HCT116 (cell line): ENCODE results near the gene ZBTB5. TPM values are rescaled to one million over a fixed set of nuclear protein-coding genes. Genes with fewer than 3 reads are reported as not detected.

Experiments used
- ATAC-seq: fragments of 200-7000 bp; cut with Tn5 transposase; 2 replicates; pipeline ENCODE4 v1.9.1; 2020; ENCODE audit warnings: mild to moderate bottlenecking, moderate library complexity
- BruUV-seq: library from RNA; stranded (reverse); fragments of 400-500 nt; replicated peaks from 2 replicates; lab custom pipeline; 2021; lab: Mats Ljungman, UMichigan
- CTCF ChIA-PET: fragments of 300-600 bp; sonication (Branson Sonifier 250); formaldehyde crosslinking; loops from one replicate; lab custom pipeline; 2021; ENCODE audit warnings: antibody characterized with exemption; lab: Charles Lee
- POLR2A ChIA-PET: fragments of 300-600, 350-600 bp; sonication (Branson Sonifier 250); formaldehyde crosslinking; loops from one replicate; lab custom pipeline; 2021; ENCODE audit warnings: antibody characterized with exemption; lab: Charles Lee
- RAD21 ChIA-PET, 2 experiments: fragments of 300-600 bp; sonication (Branson Sonifier 250); formaldehyde crosslinking; loops; one replicate each; lab custom pipeline; 2023; ENCODE audit warnings: low total read pairs in 2 of 2; ENCODE audit not compliant: uncharacterized antibody in 2 of 2, unreplicated experiment in 2 of 2, low non-redundant PET in 1 of 2; lab: Charles Lee
- DNase-seq: peaks from one replicate; pipeline ENCODE4 v3.0.0-alpha.2; 2010; ENCODE audit warnings: low read depth, low spot score
- H2AFZ ChIP-seq: fragments of 200-600 bp; shearing (Covaris generic), sonication (generic); 2 replicates; pipeline ENCODE4 v1.6.1; 2017; ENCODE audit warnings: low read depth, mixed run types, mixed read lengths, antibody characterized with exemption, low read length; ENCODE audit not compliant: poor library complexity, severe bottlenecking
- H3K27ac ChIP-seq: 2 replicates; pipeline ENCODE4 v1.5.1; 2012; ENCODE audit warnings: low read depth, low read length
- H3K27me3 ChIP-seq: fragments of 200-600 bp; sonication (generic); 2 replicates; pipeline ENCODE4 v1.6.1; 2016; ENCODE audit warnings: mixed run types, low read length, mixed read lengths; ENCODE audit not compliant: insufficient read depth
- H3K36me3 ChIP-seq, 2 experiments: fragments of 200-500 bp in 1 of 2; fragments of 200-600 bp in 1 of 2; sonication (Bioruptor generic) in 1 of 2; sonication (generic) in 1 of 2; 2 replicates each; pipeline versions ENCODE4 v1.5.1 to v1.6.1; 2014 to 2016; ENCODE audit warnings: low read length in 2 of 2, inconsistent platforms in 1 of 2, mixed read lengths in 1 of 2, mixed run types in 1 of 2; ENCODE audit not compliant: insufficient read depth in 2 of 2, control insufficient read depth in 1 of 2
- H3K4me1 ChIP-seq, 2 experiments: fragments of 200-600 bp in 1 of 2; sonication (generic) in 1 of 2; 2 replicates each; pipeline versions ENCODE4 v1.5.1 to v1.6.1; 2012 to 2017; ENCODE audit warnings: low read length in 2 of 2, inconsistent platforms in 1 of 2, mild to moderate bottlenecking in 1 of 2, mixed read lengths in 1 of 2, mixed run types in 1 of 2, moderate library complexity in 1 of 2; ENCODE audit not compliant: insufficient read depth in 2 of 2, control insufficient read depth in 1 of 2
- H3K4me2 ChIP-seq: fragments of 200-600 bp; sonication (generic); 2 replicates; pipeline ENCODE4 v1.6.1; 2017; ENCODE audit warnings: mixed run types, low read length, mixed read lengths
- H3K4me3 ChIP-seq, 2 experiments: fragments of 200-600 bp in 1 of 2; sonication (generic) in 1 of 2; replicated peaks in 1 of 2; 2 replicates each; pipeline ENCODE4 v1.5.1; 2011 to 2016; ENCODE audit warnings: low read length in 2 of 2, control low read depth in 1 of 2, low read depth in 1 of 2, mild to moderate bottlenecking in 1 of 2, mixed read lengths in 1 of 2, mixed run types in 1 of 2
- H3K79me2 ChIP-seq: fragments of 200-600 bp; sonication (generic); 2 replicates; pipeline ENCODE4 v1.6.1; 2017; ENCODE audit warnings: mild to moderate bottlenecking, mixed run types, low read length, moderate library complexity, mixed read lengths; ENCODE audit not compliant: insufficient read depth
- H3K9ac ChIP-seq: fragments of 200-600 bp; sonication (generic); 2 replicates; pipeline ENCODE4 v1.6.1; 2016; ENCODE audit warnings: low read length, mixed read lengths
- H3K9me2 ChIP-seq: fragments of 200-600 bp; sonication (generic), shearing (Covaris generic); 2 replicates; pipeline ENCODE4 v1.6.1; 2017; ENCODE audit warnings: mixed run types, mild to moderate bottlenecking, moderate library complexity; ENCODE audit not compliant: insufficient read depth
- H3K9me3 ChIP-seq, 2 experiments: fragments of 200-500 bp in 1 of 2; fragments of 200-600 bp in 1 of 2; sonication (Bioruptor generic) in 1 of 2; sonication (generic) in 1 of 2; 2 replicates each; pipeline ENCODE4 v1.6.1; 2014 to 2017; ENCODE audit warnings: low read length in 2 of 2, mixed read lengths in 2 of 2, inconsistent platforms in 1 of 2, low read depth in 1 of 2, mild to moderate bottlenecking in 1 of 2, mixed run types in 1 of 2, moderate library complexity in 1 of 2; ENCODE audit not compliant: control insufficient read depth in 1 of 2, insufficient read depth in 1 of 2
- H4K20me1 ChIP-seq: fragments of 200-600 bp; sonication (generic), shearing (Covaris generic); 2 replicates; pipeline ENCODE4 v1.6.1; 2017; ENCODE audit warnings: mixed run types, mild to moderate bottlenecking, moderate library complexity; ENCODE audit not compliant: insufficient read depth
- ATF3 ChIP-seq: IDR thresholded peaks from 2 replicates; pipeline ENCODE4 v1.6.1; 2012
- CEBPB ChIP-seq: IDR thresholded peaks from 2 replicates; pipeline ENCODE4 v1.6.1; 2012; ENCODE audit warnings: low read depth
- CTCF ChIP-seq, 3 experiments: fragments of 200-600 bp in 1 of 3; sonication (generic) in 1 of 3; IDR thresholded peaks in 2 of 3; conservative IDR thresholded peaks in 1 of 3; 2 replicates each; pipeline ENCODE4 v1.5.1; 2012 to 2017; ENCODE audit warnings: low read depth in 2 of 3, low read length in 2 of 3, antibody characterized with exemption in 1 of 3, borderline replicate concordance in 1 of 3, control low read depth in 1 of 3, mild to moderate bottlenecking in 1 of 3, mixed read lengths in 1 of 3, mixed run types in 1 of 3, moderate library complexity in 1 of 3; ENCODE audit not compliant: insufficient read depth in 1 of 3
- EGR1 ChIP-seq: IDR thresholded peaks from 2 replicates; pipeline ENCODE4 v1.6.1; 2012; ENCODE audit warnings: low read depth
- EZH2 ChIP-seq: fragments of 200-600 bp; sonication (generic); IDR thresholded peaks from 2 replicates; pipeline ENCODE4 v1.6.1; 2017; ENCODE audit warnings: antibody characterized with exemption, mixed run types
- EZH2phosphoT487 ChIP-seq: fragments of 200-600 bp; IDR thresholded peaks from 2 replicates; pipeline ENCODE4 v1.6.1; 2018; ENCODE audit warnings: antibody characterized with exemption, borderline replicate concordance
- MAX ChIP-seq: IDR thresholded peaks from 2 replicates; pipeline ENCODE4 v1.6.1; 2012
- POLR2A ChIP-seq: IDR thresholded peaks from 2 replicates; pipeline ENCODE4 v1.7.0; 2011; ENCODE audit warnings: borderline replicate concordance; ENCODE audit not compliant: insufficient read depth, insufficient read length; ENCODE audit errors: extremely low read depth
- POLR2AphosphoS5 ChIP-seq: IDR thresholded peaks from 2 replicates; pipeline ENCODE4 v1.6.1; 2011; ENCODE audit warnings: mild to moderate bottlenecking, low read depth, low read length, moderate library complexity
- RAD21 ChIP-seq: IDR thresholded peaks from 2 replicates; pipeline ENCODE4 v1.6.1; 2012; ENCODE audit warnings: low read depth, mild to moderate bottlenecking
- REST ChIP-seq: IDR thresholded peaks from 2 replicates; pipeline ENCODE4 v1.6.1; 2012; ENCODE audit warnings: low read depth
- SP1 ChIP-seq: IDR thresholded peaks from 2 replicates; pipeline ENCODE4 v1.6.1; 2012; ENCODE audit warnings: low read depth
- SRF ChIP-seq: IDR thresholded peaks from 2 replicates; pipeline ENCODE4 v1.6.1; 2012; ENCODE audit warnings: low read depth
- TCF7L2 ChIP-seq: IDR thresholded peaks from 2 replicates; pipeline ENCODE4 v1.7.0; 2011; ENCODE audit warnings: borderline replicate concordance, inconsistent platforms; ENCODE audit not compliant: insufficient read depth, insufficient read length; ENCODE audit errors: extremely low read depth
- YY1 ChIP-seq: IDR thresholded peaks from 2 replicates; pipeline ENCODE4 v1.6.1; 2011; ENCODE audit warnings: low read length, low read depth, moderate library complexity, mild to moderate bottlenecking; ENCODE audit not compliant: insufficient replicate concordance; ENCODE audit errors: extremely low read depth
- ZFX ChIP-seq: fragments of 450-650 bp; IDR thresholded peaks from 2 replicates; pipeline ENCODE4 v1.6.1; 2017
- ZNF274 ChIP-seq: fragments of 200-500 bp; sonication (Bioruptor generic); IDR thresholded peaks from 2 replicates; pipeline ENCODE4 v1.6.1; 2014; ENCODE audit warnings: mild to moderate bottlenecking, low read depth, low read length, inconsistent platforms
- intact Hi-C: fragments of 100-400 bp; cut with micrococcal nuclease; formaldehyde crosslinking; loops from 2 replicates; pipeline ENCODE4 v1.10.0; 2022
- total RNA-seq: library from RNA; stranded (reverse); gene quantifications from one replicate; pipeline ENCODE4 v1.2.1, GENCODE V29; 2021; ENCODE audit not compliant: unreplicated experiment

ZBTB5 gene
- total RNA-seq, 1 experiment from 2014 or later, result 22.3 TPM

- TF ChIP-seq REST (no peak), SRF (no peak), ZNF274 (no peak), ATF3 (no peak), ZFX (no peak), POLR2AphosphoS5 (no peak), SP1 (no peak), EZH2 (no peak), CTCF (IDR thresholded peaks at IDR 0.05 in 2 of 3, conservative IDR thresholded peaks at IDR 0.05 in 1 of 3; ENCODE audit: borderline replicate concordance in 1 of 3, insufficient read depth in 1 of 3, low read depth in 2 of 3, low read length in 2 of 3) (no peak), POLR2A (no peak), EGR1 (no peak), TCF7L2 (no peak), CEBPB (no peak), YY1 (no peak), MAX (no peak), RAD21 (no peak), EZH2phosphoT487 (no peak)
- H3K9me3 ChIP-seq, result no peaks in the 10 kb centered on the region
- no peaks in the 10 kb centered on the region for H3K27me3 ChIP-seq
- RAD21 ChIA-PET, result no interaction called here
- no peak for ATAC-seq
- no peak for DNase-seq
- no peak overlapping the region for H3K27ac ChIP-seq
- POLR2A ChIA-PET, result no interaction called here
- no peak overlapping the region for H2AFZ ChIP-seq
- peaks cover 7% of the 10 kb centered on the region; the same call in 1 of the 2 replicates for H4K20me1 ChIP-seq
- CTCF ChIA-PET, result no interaction called here
- peaks cover 69% of the 10 kb centered on the region for H3K79me2 ChIP-seq
- no peak overlapping the region for H3K4me2 ChIP-seq
- BruUV-seq, result no TSS peak
- H3K4me1 ChIP-seq, result no peaks in the 10 kb centered on the region
- no peak overlapping the region for H3K4me3 ChIP-seq
- H3K9me2 ChIP-seq, result no peaks in the 10 kb centered on the region
- no peak overlapping the region for H3K9ac ChIP-seq
- peaks cover 64 to 82% of the 10 kb centered on the region in 2 experiments for H3K36me3 ChIP-seq
- intact Hi-C loops, result no loop called here
These were observed 33.2 kb upstream of the ZBTB5 start for GRCh38 chr9:37498457-37498856.
